Body of pancreas (tissue), 4 donors: ENCODE results near the gene TBL1XR1.

Experiments
- POLR2A ChIP-seq, 3 donors: fragments of 450-650 bp; IDR thresholded peaks; one replicate each; pipeline ENCODE4 v1.6.1; 2016; ENCODE audit warnings: antibody characterized with exemption in 3 of 3, mild to moderate bottlenecking in 2 of 3
- TF ChIP-seq, protein P1 (sequence below), 7 experiments: fragments of 450-650 bp in 4 of 7; fragments of 200-600 bp in 3 of 7; sonication (generic) in 3 of 7; IDR thresholded peaks; one replicate each; pipeline ENCODE4 v1.5.1; 2016 to 2019; ENCODE audit warnings: antibody characterized with exemption in 7 of 7

DNA sequence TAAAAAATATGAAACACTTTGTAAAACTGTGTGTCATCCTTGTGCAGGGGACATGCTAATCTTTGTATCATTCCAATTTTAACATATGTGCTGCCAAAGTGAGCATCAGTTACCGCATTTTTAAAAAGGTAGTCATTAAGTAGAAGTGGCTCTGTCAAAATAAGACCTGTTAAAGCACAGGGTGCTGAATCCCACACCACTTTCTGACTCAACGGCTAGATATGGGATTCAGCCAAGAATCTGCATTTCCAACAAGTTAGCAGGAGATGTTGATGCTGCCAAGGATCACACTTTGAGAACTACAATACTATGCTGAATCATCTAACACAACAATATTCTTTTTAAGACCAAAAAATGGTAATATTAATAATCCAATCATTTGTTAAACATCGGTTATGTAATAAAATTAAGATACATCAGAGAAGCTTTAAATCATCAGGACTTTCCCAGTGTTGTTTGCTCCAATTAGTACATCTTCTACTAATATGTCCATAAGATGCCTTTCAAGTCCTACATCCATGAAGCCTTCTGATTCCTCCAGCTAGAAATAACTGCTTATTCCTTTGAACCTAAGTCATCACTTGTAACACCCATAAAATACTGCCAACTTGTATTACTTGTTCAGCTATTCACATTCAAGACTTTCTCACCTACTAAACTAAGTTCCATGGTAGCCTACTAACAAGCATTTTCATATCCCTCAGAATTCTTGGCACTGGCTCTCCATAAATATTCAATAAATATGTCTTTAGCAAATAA is 71.1 kb downstream of the TBL1XR1 start:
- no peak for TF ChIP-seq POLR2A (IDR thresholded peaks at IDR 0.05)
- TF ChIP-seq, protein P1, sequence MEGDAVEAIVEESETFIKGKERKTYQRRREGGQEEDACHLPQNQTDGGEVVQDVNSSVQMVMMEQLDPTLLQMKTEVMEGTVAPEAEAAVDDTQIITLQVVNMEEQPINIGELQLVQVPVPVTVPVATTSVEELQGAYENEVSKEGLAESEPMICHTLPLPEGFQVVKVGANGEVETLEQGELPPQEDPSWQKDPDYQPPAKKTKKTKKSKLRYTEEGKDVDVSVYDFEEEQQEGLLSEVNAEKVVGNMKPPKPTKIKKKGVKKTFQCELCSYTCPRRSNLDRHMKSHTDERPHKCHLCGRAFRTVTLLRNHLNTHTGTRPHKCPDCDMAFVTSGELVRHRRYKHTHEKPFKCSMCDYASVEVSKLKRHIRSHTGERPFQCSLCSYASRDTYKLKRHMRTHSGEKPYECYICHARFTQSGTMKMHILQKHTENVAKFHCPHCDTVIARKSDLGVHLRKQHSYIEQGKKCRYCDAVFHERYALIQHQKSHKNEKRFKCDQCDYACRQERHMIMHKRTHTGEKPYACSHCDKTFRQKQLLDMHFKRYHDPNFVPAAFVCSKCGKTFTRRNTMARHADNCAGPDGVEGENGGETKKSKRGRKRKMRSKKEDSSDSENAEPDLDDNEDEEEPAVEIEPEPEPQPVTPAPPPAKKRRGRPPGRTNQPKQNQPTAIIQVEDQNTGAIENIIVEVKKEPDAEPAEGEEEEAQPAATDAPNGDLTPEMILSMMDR (IDR thresholded peaks at IDR 0.05): no peak
